ENCODE data around the gene MEI4. TPM values are rescaled to one million over a fixed set of nuclear protein-coding genes. Genes with fewer than 3 reads are reported as not detected.

MEI4 gene
- total RNA-seq, 1 experiment from 2014 or later = 0.20 TPM

DNA sequence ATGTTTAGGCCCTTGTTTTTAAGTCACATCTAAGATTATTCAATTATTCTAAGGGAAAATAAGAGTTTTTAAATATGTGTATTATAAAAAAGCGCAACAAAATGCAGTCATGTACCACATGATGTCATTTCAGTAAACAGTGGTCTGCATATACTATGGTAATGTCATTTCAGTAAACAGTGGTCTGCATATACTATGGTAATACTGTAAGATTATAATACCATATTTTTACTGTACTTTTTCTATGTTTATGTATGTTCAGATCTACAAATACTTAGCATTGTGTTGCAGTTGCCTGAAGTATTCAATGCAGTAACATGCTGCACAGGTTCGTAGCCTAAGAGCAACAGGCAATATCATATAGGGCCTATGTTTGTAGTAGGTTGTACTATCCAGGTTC, 21.4 kb downstream of the MEI4 start:
- no peak overlapping the region for H3K4me3 Mint-ChIP-seq

GRCh38 chr6:77678048-77678447, 25.2 kb downstream of the MEI4 start:
- CTCF ChIA-PET = no interaction called here

More for the DNA sequence above, 21.4 kb downstream of the MEI4 start:
- H3K27me3 Mint-ChIP-seq (ENCODE audit: low read depth) = no peaks in the 10 kb centered on the region
- DNase-seq (ENCODE audit: low spot score) = no peak
- TF ChIP-seq E2F5 (CRISPR knock-in tag; IDR thresholded peaks at IDR 0.05) = no peak
- TF ChIP-seq, protein P1, sequence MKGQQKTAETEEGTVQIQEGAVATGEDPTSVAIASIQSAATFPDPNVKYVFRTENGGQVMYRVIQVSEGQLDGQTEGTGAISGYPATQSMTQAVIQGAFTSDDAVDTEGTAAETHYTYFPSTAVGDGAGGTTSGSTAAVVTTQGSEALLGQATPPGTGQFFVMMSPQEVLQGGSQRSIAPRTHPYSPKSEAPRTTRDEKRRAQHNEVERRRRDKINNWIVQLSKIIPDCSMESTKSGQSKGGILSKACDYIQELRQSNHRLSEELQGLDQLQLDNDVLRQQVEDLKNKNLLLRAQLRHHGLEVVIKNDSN (CRISPR knock-in tag; IDR thresholded peaks at IDR 0.05) = no peak
- ChIA-PET CTCF (no interaction called here), POLR2A (no interaction called here)
- H3K27ac Mint-ChIP-seq = no peak overlapping the region
- no peak for ATAC-seq
- no peaks in the 10 kb centered on the region for H3K36me3 Mint-ChIP-seq
- H3K4me1 Mint-ChIP-seq = no peaks in the 10 kb centered on the region
- no peaks in the 10 kb centered on the region for H3K9me3 Mint-ChIP-seq

DNA sequence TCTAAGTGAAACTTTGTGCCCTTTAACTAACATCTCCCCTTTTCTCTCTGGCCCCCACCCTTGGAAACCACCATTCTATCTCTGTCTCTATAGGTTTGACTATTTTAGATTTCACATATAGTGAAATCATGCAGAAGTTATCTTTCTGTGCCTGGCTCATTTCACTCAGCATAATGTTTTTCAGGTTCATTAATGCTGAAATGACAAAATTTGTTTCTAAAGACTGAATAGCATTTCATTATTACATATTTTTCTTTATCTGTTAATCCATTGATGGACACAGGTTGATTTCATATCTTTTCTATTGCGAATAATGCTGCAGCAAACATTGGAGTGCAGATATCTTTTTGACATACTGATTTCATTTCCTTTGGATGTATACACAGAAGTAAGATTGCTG, 30.7 kb downstream of the MEI4 start:
- no peaks in the 10 kb centered on the region for H3K4me1 Mint-ChIP-seq
- H3K4me3 Mint-ChIP-seq = no peak overlapping the region
- no peaks in the 10 kb centered on the region for H3K36me3 Mint-ChIP-seq
- ChIA-PET POLR2A (no interaction called here), CTCF (no interaction called here)
- no peaks in the 10 kb centered on the region for H3K27me3 Mint-ChIP-seq (ENCODE audit: low read depth)
- H3K27ac Mint-ChIP-seq = no peak overlapping the region
- no peak for ATAC-seq
- DNase-seq (ENCODE audit: low spot score) = no peak
- TF ChIP-seq ETV6 (CRISPR knock-in tag; IDR thresholded peaks at IDR 0.05) (no peak), NR3C1 (CRISPR knock-in tag; conservative IDR thresholded peaks at IDR 0.05; ENCODE audit: low read depth) (no peak), MXD4 (CRISPR knock-in tag; IDR thresholded peaks at IDR 0.05; ENCODE audit: borderline replicate concordance) (no peak), SMAD3 (CRISPR knock-in tag; IDR thresholded peaks at IDR 0.05; ENCODE audit: borderline replicate concordance) (no peak), CREB1 (CRISPR knock-in tag; IDR thresholded peaks at IDR 0.05) (no peak), ZNF396 (CRISPR knock-in tag; IDR thresholded peaks at IDR 0.05; ENCODE audit: borderline replicate concordance) (no peak), FOXP4 (CRISPR knock-in tag; IDR thresholded peaks at IDR 0.05) (no peak), TEAD4 (CRISPR knock-in tag; IDR thresholded peaks at IDR 0.05) (no peak), ZBTB21 (CRISPR knock-in tag; IDR thresholded peaks at IDR 0.05; ENCODE audit: borderline replicate concordance) (no peak), TP53 (CRISPR knock-in tag; IDR thresholded peaks at IDR 0.05) (no peak), ZNF263 (CRISPR knock-in tag; IDR thresholded peaks at IDR 0.05; ENCODE audit: low read depth) (no peak), ZNF138 (CRISPR knock-in tag; conservative IDR thresholded peaks at IDR 0.05) (no peak), E2F4 (CRISPR knock-in tag; IDR thresholded peaks at IDR 0.05; ENCODE audit: borderline replicate concordance, low read depth) (no peak), IRF2 (CRISPR knock-in tag; IDR thresholded peaks at IDR 0.05; ENCODE audit: borderline replicate concordance, low read depth) (no peak)
- TF ChIP-seq, protein P2, sequence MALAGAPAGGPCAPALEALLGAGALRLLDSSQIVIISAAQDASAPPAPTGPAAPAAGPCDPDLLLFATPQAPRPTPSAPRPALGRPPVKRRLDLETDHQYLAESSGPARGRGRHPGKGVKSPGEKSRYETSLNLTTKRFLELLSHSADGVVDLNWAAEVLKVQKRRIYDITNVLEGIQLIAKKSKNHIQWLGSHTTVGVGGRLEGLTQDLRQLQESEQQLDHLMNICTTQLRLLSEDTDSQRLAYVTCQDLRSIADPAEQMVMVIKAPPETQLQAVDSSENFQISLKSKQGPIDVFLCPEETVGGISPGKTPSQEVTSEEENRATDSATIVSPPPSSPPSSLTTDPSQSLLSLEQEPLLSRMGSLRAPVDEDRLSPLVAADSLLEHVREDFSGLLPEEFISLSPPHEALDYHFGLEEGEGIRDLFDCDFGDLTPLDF (CRISPR knock-in tag; IDR thresholded peaks at IDR 0.05) = no peak
- TF ChIP-seq, protein P3, sequence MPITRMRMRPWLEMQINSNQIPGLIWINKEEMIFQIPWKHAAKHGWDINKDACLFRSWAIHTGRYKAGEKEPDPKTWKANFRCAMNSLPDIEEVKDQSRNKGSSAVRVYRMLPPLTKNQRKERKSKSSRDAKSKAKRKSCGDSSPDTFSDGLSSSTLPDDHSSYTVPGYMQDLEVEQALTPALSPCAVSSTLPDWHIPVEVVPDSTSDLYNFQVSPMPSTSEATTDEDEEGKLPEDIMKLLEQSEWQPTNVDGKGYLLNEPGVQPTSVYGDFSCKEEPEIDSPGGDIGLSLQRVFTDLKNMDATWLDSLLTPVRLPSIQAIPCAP (CRISPR knock-in tag; IDR thresholded peaks at IDR 0.05) = no peak
- H3K9me3 Mint-ChIP-seq = no peaks in the 10 kb centered on the region

More at GRCh38 chr6:77678048-77678447, 25.2 kb downstream of the MEI4 start:
- ATAC-seq (no peak), DNase-seq (ENCODE audit: low spot score) (no peak)
- no peak overlapping the region for H3K4me3 Mint-ChIP-seq
- TF ChIP-seq ZNF121 (CRISPR knock-in tag; IDR thresholded peaks at IDR 0.05) = no peak
- no peak for TF ChIP-seq JUN (CRISPR knock-in tag; IDR thresholded peaks at IDR 0.05)
- TF ChIP-seq SMAD3 (CRISPR knock-in tag; IDR thresholded peaks at IDR 0.05; ENCODE audit: borderline replicate concordance) = no peak
- TF ChIP-seq JAZF1 (CRISPR knock-in tag; IDR thresholded peaks at IDR 0.05) = no peak
- no peak for TF ChIP-seq NR3C1 (CRISPR knock-in tag; conservative IDR thresholded peaks at IDR 0.05; ENCODE audit: low read depth)
- no peak for TF ChIP-seq FOXP1 (CRISPR knock-in tag; IDR thresholded peaks at IDR 0.05; ENCODE audit: borderline replicate concordance)
- TF ChIP-seq IRF2 (CRISPR knock-in tag; IDR thresholded peaks at IDR 0.05; ENCODE audit: borderline replicate concordance, low read depth) = no peak
- H3K36me3 Mint-ChIP-seq = no peaks in the 10 kb centered on the region
- H3K4me1 Mint-ChIP-seq = no peaks in the 10 kb centered on the region
- no peaks in the 10 kb centered on the region for H3K27me3 Mint-ChIP-seq (ENCODE audit: low read depth)
- no peaks in the 10 kb centered on the region for H3K9me3 Mint-ChIP-seq
- H3K27ac Mint-ChIP-seq = no peak overlapping the region
- POLR2A ChIA-PET = no interaction called here

All from WTC11 (cell line).